Astrocyte of the cerebellum (primary cell): Measurements from ENCODE around the gene CD5L.
A peak's percentile ranks its signal among the peaks of the same experiment; 100 is the strongest.

ENCODE experiments used
- DNase-seq: peaks from one replicate; pipeline ENCODE4 v3.0.0-alpha.2; 2011; ENCODE audit warnings: low read depth
- H3K4me3 ChIP-seq: 2 replicates; pipeline ENCODE4 v1.5.1; 2011; ENCODE audit warnings: mild to moderate bottlenecking, low read depth, low read length, moderate library complexity
- in situ Hi-C: cut with HindIII; loops from 2 replicates; pipeline ENCODE4 v1.10.0; 2017; ENCODE audit warnings: low sequenced_read_pairs
- TF ChIP-seq, protein P1 (sequence below): IDR thresholded peaks from 2 replicates; pipeline ENCODE4 v1.5.1; 2012; ENCODE audit warnings: low read length, low read depth, moderate library complexity, mild to moderate bottlenecking; ENCODE audit errors: missing control alignments

The CD5L gene

DNA sequence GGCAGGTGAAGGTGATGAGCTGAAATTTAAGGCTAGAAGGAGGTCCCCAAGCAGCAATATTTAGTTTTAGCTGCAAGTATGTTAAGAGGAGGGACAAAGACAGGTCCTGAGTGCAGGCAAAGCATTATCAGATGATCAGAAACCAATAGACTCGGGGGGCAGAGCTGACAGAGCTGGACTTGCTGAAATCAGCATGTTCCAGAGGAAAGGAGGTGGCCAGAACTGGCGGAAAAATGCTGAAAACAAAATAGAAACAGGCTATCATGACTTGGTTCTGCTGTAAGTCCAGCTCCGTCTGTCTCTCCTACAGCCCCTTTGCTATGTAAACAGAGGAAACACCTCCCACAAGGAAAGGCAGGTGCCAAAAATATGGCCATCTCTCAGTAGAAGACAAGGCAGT, at the start of gene CD5L:
Gene CD5L (minus strand): TSS at position 101 of the 400 bp plus-strand sequence. CDS start 107 bp downstream, outside the sequence.
- in situ Hi-C loops: no loop called here
- TF ChIP-seq, protein P1, sequence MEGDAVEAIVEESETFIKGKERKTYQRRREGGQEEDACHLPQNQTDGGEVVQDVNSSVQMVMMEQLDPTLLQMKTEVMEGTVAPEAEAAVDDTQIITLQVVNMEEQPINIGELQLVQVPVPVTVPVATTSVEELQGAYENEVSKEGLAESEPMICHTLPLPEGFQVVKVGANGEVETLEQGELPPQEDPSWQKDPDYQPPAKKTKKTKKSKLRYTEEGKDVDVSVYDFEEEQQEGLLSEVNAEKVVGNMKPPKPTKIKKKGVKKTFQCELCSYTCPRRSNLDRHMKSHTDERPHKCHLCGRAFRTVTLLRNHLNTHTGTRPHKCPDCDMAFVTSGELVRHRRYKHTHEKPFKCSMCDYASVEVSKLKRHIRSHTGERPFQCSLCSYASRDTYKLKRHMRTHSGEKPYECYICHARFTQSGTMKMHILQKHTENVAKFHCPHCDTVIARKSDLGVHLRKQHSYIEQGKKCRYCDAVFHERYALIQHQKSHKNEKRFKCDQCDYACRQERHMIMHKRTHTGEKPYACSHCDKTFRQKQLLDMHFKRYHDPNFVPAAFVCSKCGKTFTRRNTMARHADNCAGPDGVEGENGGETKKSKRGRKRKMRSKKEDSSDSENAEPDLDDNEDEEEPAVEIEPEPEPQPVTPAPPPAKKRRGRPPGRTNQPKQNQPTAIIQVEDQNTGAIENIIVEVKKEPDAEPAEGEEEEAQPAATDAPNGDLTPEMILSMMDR: no peak
- DNase-seq: no peak
- H3K4me3 ChIP-seq: no peak within 1 kb of the TSS

DNA sequence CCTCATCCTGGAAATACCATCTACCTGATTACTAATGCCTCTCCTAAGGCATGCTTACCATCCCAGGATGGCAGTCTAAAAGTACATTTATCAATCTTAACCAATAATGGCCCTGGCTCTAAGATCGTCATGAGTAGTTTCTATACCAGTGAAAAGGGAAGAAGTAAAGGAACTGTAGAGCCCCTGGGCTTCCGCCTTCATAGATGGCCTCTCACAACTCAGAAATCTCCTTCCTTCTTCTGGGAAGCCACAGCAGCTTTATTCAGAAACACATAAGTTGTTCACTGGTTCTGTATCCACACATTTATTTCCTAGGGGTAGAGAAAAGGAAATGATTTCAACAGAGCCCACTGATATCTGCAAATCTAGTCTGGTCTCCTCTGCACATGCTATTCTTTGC, 41.0 kb upstream of the CD5L start:
- no peak for DNase-seq
- no peak overlapping the region for H3K4me3 ChIP-seq
- TF ChIP-seq, protein P1: no peak
- in situ Hi-C loops: no loop called here

DNA sequence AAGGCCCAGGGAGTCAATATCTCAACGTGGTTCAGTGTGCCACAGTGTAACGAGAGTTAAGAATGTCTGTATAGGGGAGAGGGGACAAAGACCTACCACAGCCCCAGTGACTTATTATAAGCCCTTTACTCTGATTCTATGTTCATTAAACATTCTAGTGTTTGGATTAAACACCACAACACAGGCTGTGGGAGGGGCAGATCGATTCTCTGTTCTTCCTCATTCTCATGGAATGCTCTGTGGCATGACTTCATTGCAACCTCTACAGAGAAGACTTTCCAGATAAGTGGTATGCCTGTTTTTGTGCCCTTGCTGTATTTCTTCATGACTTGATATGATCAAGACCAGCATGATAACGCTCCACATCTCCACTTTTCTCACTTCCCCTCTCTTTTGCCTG, 39.0 kb upstream of the CD5L start:
- no peak for DNase-seq
- in situ Hi-C loops: no loop called here
- TF ChIP-seq, protein P1: no peak
- no peak overlapping the region for H3K4me3 ChIP-seq

DNA sequence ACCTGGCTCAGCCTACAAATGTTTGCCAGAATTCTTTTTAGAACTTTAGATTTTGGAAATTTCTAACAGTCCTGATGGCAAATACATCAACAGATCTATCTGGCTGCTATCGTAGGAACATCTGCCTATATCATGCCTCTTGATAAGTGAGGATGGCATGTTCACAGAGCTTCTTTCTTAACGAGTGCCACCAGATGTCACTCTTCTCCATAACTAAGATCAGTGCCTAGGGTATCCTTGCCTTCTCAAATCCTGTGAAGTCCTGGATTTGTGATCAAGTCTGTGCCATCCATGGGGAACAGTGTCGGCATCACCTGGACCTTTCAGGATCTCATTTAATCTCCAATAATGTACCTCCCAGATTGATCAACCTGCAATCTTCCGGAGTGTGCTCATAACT, 36.5 kb upstream of the CD5L start:
- in situ Hi-C loops: no loop called here
- H3K4me3 ChIP-seq: no peak overlapping the region
- DNase-seq: no peak
- TF ChIP-seq, protein P1: peak; percentile 36

DNA sequence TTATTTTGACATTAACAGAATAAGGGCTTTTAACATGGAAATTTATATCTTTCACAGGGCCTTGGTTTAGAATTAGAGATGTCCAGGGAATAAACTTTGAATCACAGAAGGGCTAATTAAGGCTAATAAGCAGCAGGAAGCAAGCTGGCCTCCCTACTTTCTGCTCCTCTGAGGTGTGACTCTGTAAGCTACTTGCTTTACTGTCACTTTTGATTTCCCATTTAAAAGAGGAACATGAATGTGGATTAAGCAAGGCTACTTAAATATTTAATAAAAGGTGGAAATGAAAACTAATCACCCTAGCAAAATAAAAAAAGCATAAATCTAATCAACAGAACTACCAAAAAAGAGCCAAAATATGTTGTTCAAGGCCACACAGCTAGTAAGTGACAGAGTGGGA, 28.9 kb upstream of the CD5L start:
- in situ Hi-C loops: no loop called here
- TF ChIP-seq, protein P1: no peak
- no peak for DNase-seq
- no peak overlapping the region for H3K4me3 ChIP-seq

DNA sequence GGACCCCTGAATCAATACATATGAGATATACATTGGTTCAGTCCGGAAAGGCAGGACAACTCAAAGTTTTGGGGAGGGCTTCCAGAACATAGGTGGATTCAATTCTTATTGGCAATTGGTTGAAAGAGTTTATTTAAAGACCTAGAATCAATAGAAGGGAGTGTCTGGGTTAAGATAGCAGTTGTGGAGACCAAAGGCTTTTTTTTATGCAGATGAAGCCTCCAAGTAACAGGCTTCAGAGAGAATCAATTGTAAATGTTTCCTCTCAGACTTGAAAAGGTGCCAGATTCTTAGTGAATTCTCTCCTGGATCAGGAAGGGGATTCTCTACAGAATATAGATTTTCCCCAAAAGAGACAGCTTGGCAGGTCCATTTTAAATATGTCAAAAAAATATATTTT, 27.0 kb upstream of the CD5L start:
- TF ChIP-seq, protein P1: no peak
- in situ Hi-C loops: no loop called here
- H3K4me3 ChIP-seq: no peak overlapping the region
- no peak for DNase-seq
